Measurements from ENCODE around the gene INPP5E. TPM values are rescaled to one million over a fixed set of nuclear protein-coding genes. Genes with fewer than 3 reads are reported as not detected.

INPP5E gene
- total RNA-seq, 1 experiment from 2014 or later = 11.8 TPM

Other genes starting within 250 kb of the INPP5E start
- gene LHX3, start 234.7 kb downstream of the INPP5E start, total RNA-seq (2014; rRNA removed; shearing (Covaris generic)) = not detected in 2 replicates
- gene QSOX2, start 194.0 kb downstream of the INPP5E start, total RNA-seq (2014; rRNA removed; shearing (Covaris generic)) = 9.0 and 13.7 TPM in 2 replicates
- 0.55 and 0.61 TPM in 2 replicates for gene CCDC187, start 135.8 kb downstream of the INPP5E start, total RNA-seq (2014; rRNA removed; shearing (Covaris generic))
- 49.1 and 50.3 TPM in 2 replicates for gene GPSM1, start 112.3 kb downstream of the INPP5E start, total RNA-seq (2014; rRNA removed; shearing (Covaris generic))
- 34.2 and 70.6 TPM in 2 replicates for gene DNLZ, start 76.1 kb downstream of the INPP5E start, total RNA-seq (2014; rRNA removed; shearing (Covaris generic))
- 0.25 and 0.98 TPM in 2 replicates for gene CARD9, start 66.2 kb downstream of the INPP5E start, total RNA-seq (2014; rRNA removed; shearing (Covaris generic))
- gene SNAPC4, start 39.7 kb downstream of the INPP5E start, total RNA-seq (2014; rRNA removed; shearing (Covaris generic)) = 12.4 and 17.2 TPM in 2 replicates
- 85.0 and 97.9 TPM in 2 replicates for gene ENTR1, start 29.2 kb downstream of the INPP5E start, total RNA-seq (2014; rRNA removed; shearing (Covaris generic))
- gene PMPCA, start 29.2 kb downstream of the INPP5E start, total RNA-seq (2014; rRNA removed; shearing (Covaris generic)) = 129 and 146 TPM in 2 replicates
- gene SEC16A, start 43.2 kb upstream of the INPP5E start, total RNA-seq (2014; rRNA removed; shearing (Covaris generic)) = 4.1 and 7.2 TPM in 2 replicates
- 10.9 and 13.8 TPM in 2 replicates for gene NOTCH1, start 106.2 kb upstream of the INPP5E start, total RNA-seq (2014; rRNA removed; shearing (Covaris generic))
- gene EGFL7, start 223.1 kb upstream of the INPP5E start, total RNA-seq (2014; rRNA removed; shearing (Covaris generic)) = 140 and 142 TPM in 2 replicates
- gene AGPAT2, start 247.6 kb upstream of the INPP5E start, total RNA-seq (2014; rRNA removed; shearing (Covaris generic)) = 128 and 140 TPM in 2 replicates

Data from G401 (cell line).